ENCODE results near the gene GAA. TPM values are rescaled to one million over a fixed set of nuclear protein-coding genes. Genes with fewer than 3 reads are reported as not detected.
A peak's percentile ranks its signal among the peaks of the same experiment; 100 is the strongest.

Gene GAA
- total and polyA plus RNA-seq, 2 of the 13 experiments (the other 11 are each of a cell fraction or from before 2014, with no cell fraction given): 21.6 to 36.4 TPM

DNA sequence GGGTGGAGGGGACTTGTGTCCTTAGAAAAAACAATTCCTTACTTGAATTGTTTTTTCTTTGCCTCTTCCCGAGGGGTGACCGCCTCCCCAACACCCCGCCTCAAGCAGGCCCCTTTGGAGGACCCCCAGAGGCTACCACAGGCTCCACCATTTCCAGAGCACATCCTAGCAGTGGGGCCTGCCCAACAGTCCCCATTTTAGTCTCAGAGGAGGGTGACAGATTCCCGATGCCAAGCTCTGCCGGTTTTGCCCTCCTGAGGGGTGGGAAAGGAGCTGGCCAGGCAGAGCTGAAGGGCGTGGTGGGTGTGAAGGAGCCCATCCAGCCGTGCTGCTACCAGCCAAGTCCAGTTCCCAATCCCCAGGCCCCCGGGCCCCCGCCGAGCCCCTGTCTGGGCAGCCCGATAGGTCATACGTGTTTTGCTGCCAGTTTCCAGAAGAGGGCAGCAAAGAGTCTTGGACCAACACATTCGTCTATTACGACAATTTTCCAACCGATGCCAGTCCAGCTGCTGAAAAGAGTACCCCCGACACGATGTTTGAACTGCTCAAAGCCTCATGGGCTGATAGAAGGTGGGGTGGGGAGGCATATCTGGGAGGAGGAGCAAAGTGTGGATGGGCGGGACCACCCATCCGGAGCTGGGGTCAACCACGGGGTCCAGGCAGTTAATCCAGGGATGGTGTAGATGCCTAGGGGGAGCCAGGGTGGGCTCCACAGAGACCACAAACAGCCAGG, 18.8 kb upstream of the GAA start (continued):
- TF ChIP-seq MAZ (IDR thresholded peaks at IDR 0.05; ENCODE audit: borderline replicate concordance, low read depth, low read length): no peak
- TF ChIP-seq MAZ (CRISPR knock-in tag; IDR thresholded peaks at IDR 0.05; ENCODE audit: low read depth): peak; percentile 44; the same call in 1 of the 2 replicates
- TF ChIP-seq ZBTB7A (CRISPR knock-in tag; IDR thresholded peaks at IDR 0.05): 0 out of 2 replicates have a peak, but pooled peaks have one; percentile 51
- TF ChIP-seq, protein P1, sequence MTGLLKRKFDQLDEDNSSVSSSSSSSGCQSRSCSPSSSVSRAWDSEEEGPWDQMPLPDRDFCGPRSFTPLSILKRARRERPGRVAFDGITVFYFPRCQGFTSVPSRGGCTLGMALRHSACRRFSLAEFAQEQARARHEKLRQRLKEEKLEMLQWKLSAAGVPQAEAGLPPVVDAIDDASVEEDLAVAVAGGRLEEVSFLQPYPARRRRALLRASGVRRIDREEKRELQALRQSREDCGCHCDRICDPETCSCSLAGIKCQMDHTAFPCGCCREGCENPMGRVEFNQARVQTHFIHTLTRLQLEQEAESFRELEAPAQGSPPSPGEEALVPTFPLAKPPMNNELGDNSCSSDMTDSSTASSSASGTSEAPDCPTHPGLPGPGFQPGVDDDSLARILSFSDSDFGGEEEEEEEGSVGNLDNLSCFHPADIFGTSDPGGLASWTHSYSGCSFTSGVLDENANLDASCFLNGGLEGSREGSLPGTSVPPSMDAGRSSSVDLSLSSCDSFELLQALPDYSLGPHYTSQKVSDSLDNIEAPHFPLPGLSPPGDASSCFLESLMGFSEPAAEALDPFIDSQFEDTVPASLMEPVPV (CRISPR knock-in tag; IDR thresholded peaks at IDR 0.05): peak; percentile 36; the same call in 1 of the 2 replicates
- TF ChIP-seq EZH2 (conservative IDR thresholded peaks at IDR 0.05; ENCODE audit: low read depth, low read length): 0 out of 2 replicates have a peak, but pooled peaks have one; percentile 67
- TF ChIP-seq MTA1 (CRISPR knock-in tag; IDR thresholded peaks at IDR 0.05; ENCODE audit: borderline replicate concordance): peak; percentile 43; the same call in 1 of the 2 replicates
- 0 out of 2 replicates have a peak, but pooled peaks have one; percentile 24 for TF ChIP-seq FOXK1 (CRISPR knock-in tag; IDR thresholded peaks at IDR 0.05; ENCODE audit: borderline replicate concordance, low read depth)
- 0 out of 2 replicates have a peak, but pooled peaks have one; percentile 23 for TF ChIP-seq ZNF614 (CRISPR knock-in tag; IDR thresholded peaks at IDR 0.05; ENCODE audit: borderline replicate concordance)
- TF ChIP-seq ZNF430 (CRISPR knock-in tag; IDR thresholded peaks at IDR 0.05): 0 out of 2 replicates have a peak, but pooled peaks have one; percentile 25
- peak; percentile 76 for TF ChIP-seq KDM2A (CRISPR knock-in tag; IDR thresholded peaks at IDR 0.05; ENCODE audit: borderline replicate concordance, low read depth)
- 0 out of 2 replicates have a peak, but pooled peaks have one; percentile 13 for TF ChIP-seq KDM4B (CRISPR knock-in tag; IDR thresholded peaks at IDR 0.05)
- peak; percentile 23 for TF ChIP-seq XRCC5 (optimal IDR thresholded peaks at IDR 0.05; ENCODE audit: low read length)
- TF ChIP-seq, protein P2, sequence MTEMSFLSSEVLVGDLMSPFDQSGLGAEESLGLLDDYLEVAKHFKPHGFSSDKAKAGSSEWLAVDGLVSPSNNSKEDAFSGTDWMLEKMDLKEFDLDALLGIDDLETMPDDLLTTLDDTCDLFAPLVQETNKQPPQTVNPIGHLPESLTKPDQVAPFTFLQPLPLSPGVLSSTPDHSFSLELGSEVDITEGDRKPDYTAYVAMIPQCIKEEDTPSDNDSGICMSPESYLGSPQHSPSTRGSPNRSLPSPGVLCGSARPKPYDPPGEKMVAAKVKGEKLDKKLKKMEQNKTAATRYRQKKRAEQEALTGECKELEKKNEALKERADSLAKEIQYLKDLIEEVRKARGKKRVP (CRISPR knock-in tag; IDR thresholded peaks at IDR 0.05): no peak
- TF ChIP-seq ZNF678 (CRISPR knock-in tag; IDR thresholded peaks at IDR 0.05): peak; percentile 34; the same call in 1 of the 2 replicates
- 0 out of 2 replicates have a peak, but pooled peaks have one; percentile 11 for TF ChIP-seq IRF2 (CRISPR knock-in tag; IDR thresholded peaks at IDR 0.05)
- no peak for TF ChIP-seq RBAK (CRISPR knock-in tag; IDR thresholded peaks at IDR 0.05)
- TF ChIP-seq STAG1 (CRISPR knock-in tag; IDR thresholded peaks at IDR 0.05): peak; percentile 85
- TF ChIP-seq NFYC (CRISPR knock-in tag; IDR thresholded peaks at IDR 0.05): 0 out of 2 replicates have a peak, but pooled peaks have one; percentile 16
- TF ChIP-seq HNRNPK (IDR thresholded peaks at IDR 0.05; ENCODE audit: low read depth, low read length, poor library complexity, severe bottlenecking): no peak
- no peak for TF ChIP-seq NFRKB (IDR thresholded peaks at IDR 0.05)
- TF ChIP-seq, protein P3, sequence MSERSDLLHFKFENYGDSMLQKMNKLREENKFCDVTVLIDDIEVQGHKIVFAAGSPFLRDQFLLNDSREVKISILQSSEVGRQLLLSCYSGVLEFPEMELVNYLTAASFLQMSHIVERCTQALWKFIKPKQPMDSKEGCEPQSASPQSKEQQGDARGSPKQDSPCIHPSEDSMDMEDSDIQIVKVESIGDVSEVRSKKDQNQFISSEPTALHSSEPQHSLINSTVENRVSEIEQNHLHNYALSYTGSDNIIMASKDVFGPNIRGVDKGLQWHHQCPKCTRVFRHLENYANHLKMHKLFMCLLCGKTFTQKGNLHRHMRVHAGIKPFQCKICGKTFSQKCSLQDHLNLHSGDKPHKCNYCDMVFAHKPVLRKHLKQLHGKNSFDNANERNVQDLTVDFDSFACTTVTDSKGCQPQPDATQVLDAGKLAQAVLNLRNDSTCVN (CRISPR knock-in tag; IDR thresholded peaks at IDR 0.05; ENCODE audit: borderline replicate concordance): 0 out of 2 replicates have a peak, but pooled peaks have one; percentile 4
- no peak for TF ChIP-seq ZNF17 (CRISPR knock-in tag; IDR thresholded peaks at IDR 0.05)
- TF ChIP-seq SAP130 (CRISPR knock-in tag; IDR thresholded peaks at IDR 0.05; ENCODE audit: low read depth): peak; percentile 21; the same call in 1 of the 2 replicates
- TF ChIP-seq CEBPG (CRISPR knock-in tag; IDR thresholded peaks at IDR 0.05): peak; percentile 41; the same call in 1 of the 2 replicates
- TF ChIP-seq ATF2 (CRISPR knock-in tag; IDR thresholded peaks at IDR 0.05): peak; percentile 58; the same call in 1 of the 2 replicates
- 0 out of 2 replicates have a peak, but pooled peaks have one; percentile 16 for TF ChIP-seq ZSCAN9 (CRISPR knock-in tag; IDR thresholded peaks at IDR 0.05; ENCODE audit: borderline replicate concordance)

All from HepG2 (cell line).